GM19025 (cell line): ENCODE results near the gene TIPARP.
"Not testable (repeated sequence)": the region's sequence is repeated elsewhere in the genome, so short reads cannot be mapped to it uniquely, and the experiment has no call there.

ENCODE experiments used
- ATAC-seq: cut with Tn5 transposase; IDR thresholded peaks from one replicate; pipeline ENCODE4 v1.9.1; 2021; ENCODE audit warnings: mild to moderate bottlenecking, low read depth, moderate library complexity; ENCODE audit not compliant: unreplicated experiment

TIPARP gene

DNA sequence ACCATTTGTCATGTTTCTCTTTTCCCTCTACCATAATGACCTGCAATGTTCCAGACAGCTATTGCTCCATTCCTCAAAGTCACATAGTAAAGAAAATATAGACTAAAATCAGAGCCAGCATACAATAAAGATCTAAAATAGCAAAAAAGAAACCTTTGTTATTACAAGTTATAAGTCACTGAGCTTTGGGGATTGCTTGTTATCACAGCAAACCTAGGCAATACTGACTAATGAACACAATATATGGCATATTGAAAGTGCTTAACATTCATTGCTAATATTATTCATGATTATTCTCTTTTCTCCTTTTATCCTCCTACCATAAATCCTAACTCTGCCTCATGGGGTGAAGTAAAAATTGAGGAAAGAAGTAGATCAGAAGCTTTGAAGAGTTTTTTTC lies 27.4 kb upstream of the TIPARP start:
- no peak for ATAC-seq

GRCh38 chr3:156648086-156648485 lies 26.3 kb upstream of the TIPARP start:
- no peak for ATAC-seq

DNA sequence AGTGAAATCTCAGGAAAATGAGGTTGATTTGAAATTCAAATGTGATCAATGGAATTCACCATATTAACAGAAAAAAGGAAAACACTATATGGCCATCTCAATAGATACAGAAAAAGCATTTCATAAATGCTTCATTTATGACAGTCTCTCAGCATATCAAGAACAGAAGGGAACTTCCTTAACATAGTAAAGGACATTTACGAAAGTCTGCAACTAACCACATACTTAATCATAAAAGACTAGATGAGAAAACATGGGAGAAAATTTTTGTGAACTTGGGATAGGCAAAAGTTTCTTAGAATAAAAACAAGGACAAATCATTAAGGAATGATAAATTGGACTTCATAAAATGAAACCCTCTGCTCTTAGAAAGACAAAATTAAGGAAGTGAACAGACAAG lies 24.7 kb upstream of the TIPARP start:
- ATAC-seq, result no peak

- ATAC-seq, result not testable (repeated sequence)
Measured at GRCh38 chr3:156652661-156653060, 21.7 kb upstream of the TIPARP start.

DNA sequence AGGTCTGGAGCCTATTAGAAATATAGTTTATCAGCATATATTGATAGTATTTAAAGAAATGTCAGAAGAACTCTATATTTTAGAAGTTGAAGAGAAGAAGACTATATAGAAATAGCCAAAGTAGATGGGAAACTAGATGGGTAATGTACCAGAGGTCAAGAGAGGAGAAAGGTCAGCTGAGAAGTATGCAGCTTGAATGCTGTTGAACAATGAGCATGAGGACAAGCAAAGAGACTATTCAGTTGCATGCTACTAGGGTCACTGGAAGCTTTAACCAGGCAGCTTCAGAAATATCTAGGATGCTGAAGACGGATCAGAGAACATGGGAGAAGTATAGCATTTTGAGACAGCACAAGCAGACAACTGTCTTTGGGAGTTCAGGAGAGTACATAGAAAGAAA lies 19.6 kb upstream of the TIPARP start:
- ATAC-seq, result no peak

- peak; percentile 69 for ATAC-seq
Measured at GRCh38 chr3:156655819-156656550, 18.4 kb upstream of the TIPARP start.

GRCh38 chr3:156657440-156657839 lies 16.9 kb upstream of the TIPARP start:
- no peak for ATAC-seq

DNA sequence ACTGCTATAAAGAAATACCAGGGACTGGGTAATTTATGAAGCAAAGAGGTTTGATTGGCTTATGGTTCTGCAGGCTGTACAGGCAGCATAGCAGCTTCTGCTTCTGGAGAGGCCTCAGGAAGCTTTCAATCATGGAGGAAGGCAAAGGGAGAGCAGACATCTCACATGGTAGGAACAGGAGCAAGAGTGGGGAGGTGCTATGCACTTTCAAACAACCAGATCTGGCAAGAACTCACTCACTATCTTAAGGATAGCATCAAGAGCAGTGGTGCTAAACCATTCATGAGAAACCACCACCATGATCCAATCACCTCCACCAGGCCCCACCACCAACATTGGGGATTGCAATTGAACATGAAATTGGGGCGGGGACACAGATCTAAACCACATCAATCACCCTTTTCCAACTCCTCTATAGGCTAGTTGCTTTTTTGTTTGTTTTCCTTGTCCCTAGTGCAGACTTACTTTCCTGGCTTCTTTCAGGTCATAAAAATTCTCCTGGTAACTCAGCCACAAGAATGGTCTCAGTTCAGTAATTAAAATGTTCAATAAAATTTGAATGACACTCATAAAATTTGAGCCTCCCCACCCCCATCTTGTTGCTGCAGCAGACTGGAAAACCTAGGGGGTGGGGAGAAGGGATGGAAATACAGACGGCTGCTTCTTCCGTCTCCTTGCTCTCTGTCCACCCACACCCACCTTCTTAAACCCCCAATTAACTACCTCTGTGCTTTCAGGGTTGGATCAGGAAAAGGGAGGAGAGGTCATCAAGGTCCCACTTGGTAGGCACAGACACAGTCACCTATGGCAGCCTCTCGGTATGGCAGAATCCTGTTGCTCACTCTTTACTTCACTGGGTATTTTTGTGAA lies 16.3 kb upstream of the TIPARP start:
- no peak for ATAC-seq

DNA sequence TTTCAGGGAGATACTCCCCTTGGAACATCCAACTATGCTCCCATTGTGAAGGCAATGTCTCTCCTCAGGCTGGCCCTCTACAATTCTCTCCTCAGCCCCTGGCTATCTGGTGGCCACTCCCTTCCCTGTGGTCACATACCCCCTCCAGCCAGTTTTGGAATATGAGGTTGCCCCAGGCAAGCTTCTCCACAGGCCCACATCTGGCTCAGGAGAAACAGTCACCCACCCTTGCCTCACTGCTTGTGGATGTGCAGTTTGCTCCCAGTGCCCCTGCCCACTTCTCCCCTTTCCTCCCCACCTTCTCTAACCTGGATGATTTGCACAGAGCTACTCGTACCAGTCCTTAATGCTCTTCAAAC lies 15.7 kb upstream of the TIPARP start:
- no peak for ATAC-seq

DNA sequence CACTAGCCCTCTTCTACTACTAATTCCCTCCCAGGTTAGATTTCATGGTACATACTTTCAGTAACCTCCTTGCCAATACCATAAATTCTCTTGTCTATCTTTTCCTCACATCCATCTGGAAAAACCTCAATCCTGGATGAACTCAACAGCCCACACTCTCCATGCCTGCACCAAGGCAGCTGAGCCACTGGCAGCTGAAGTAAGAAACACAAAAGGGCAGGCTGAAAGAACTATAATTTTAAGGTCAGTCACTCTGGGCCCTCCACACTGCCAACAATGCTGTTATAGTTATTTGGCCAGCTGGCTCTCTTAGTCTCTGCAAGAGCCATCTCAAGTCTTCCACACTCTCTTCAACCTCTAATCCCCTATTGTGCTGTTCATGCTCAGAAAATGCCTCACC lies 15.1 kb upstream of the TIPARP start:
- ATAC-seq, result no peak

- ATAC-seq, result no peak
Measured at GRCh38 chr3:156661155-156661554, 13.2 kb upstream of the TIPARP start.

DNA sequence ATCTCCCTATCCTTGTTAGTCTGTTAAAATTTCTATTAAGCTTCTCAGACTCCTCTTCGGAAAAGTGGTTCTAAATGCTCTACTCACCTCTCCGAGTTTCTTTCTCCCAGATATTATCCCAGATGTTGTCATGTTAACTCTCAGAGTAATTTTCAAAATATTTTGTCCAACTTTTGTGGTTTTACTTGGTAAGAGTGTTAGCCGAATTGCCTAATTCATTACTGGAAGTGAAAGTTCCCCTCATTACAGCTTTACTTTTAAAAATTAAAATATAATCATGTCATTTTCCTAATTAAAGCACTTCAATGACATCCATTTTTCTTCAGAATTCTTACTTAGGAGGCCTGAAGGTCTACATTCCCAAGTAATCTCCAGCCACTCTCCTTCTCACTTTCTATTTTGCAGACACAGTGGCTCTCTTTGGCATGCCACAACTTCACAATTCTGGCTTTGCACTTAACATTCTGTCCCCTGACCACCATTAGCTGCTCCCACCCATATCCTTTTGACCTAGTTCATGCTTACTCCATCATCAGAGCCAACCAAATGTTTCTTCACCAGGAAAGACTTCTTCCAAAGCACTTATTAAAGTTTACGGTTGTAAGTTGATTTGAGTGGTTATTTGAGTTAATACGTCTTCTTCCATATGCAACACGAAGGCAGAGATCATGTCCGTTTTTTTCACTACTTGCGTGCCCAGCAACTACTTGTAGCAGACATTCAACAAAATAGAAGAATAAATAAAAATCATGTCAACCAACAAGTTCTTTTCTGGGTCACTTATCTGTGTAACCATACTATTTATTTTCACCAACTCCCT lies 10.2 kb upstream of the TIPARP start:
- ATAC-seq, result no peak

- peak; percentile 75 for ATAC-seq
Measured at GRCh38 chr3:156664831-156665178, 9.6 kb upstream of the TIPARP start.

- no peak for ATAC-seq
Measured at GRCh38 chr3:156665291-156665690, 9.1 kb upstream of the TIPARP start.

GRCh38 chr3:156666073-156666472 lies 8.3 kb upstream of the TIPARP start:
- ATAC-seq, result no peak

- ATAC-seq, result no peak
Measured at GRCh38 chr3:156668073-156668763, 6.2 kb upstream of the TIPARP start.

DNA sequence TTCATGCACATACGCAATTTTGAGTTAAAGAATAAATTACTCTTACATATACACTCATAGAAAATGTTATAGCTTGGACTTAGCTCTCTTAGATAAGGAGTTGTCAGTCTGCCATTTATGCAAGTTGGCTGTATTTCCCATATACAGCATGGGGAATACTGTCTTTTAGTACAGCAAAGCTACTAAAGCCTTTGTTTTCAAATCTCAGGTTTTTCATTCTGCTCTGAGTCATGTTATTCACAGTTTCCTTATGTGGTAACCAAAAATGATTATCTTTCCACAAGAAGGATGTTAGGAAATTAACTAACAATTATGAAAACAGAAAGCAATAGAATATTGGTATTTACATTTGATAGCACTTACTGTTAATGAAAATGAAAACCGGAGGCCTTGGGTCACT lies 4.3 kb upstream of the TIPARP start:
- no peak for ATAC-seq

DNA sequence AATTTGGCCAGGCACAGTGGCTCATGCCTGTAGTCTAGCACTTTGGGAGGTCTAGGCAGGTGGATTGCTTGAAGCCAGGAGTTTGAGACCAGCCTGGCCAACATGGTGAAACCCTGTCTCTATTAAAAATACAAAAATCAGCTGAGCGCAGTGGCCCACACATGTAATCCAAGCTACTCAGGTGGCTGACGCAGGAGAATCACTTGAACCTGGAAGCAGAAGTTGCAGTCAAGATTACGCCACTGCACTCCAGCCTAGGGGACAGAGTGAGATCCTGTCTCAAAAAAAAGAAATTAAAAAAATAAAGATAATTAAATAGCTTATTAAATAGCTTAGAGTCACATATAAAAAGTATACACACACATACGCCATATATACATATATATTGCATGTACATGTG lies 3.7 kb upstream of the TIPARP start:
- ATAC-seq, result no peak

DNA sequence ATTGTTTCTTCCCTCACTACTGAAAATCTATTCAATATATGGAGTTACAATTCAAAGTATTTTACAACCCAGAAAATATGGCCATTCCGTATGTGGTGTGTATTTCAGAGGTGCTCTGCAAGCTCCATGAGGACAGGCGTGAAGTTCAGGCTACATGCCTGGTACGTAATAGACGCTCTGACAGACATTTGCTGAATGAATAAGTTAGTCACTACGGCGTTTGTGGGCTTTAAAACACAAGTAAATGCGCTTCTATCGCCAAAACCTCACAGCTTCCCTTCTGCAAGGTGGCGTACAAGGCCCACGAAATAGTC lies 701 bp upstream of the TIPARP start:
- ATAC-seq, result no peak

- ATAC-seq, result no peak
Measured at GRCh38 chr3:156674911-156675829, 780 bp downstream of the TIPARP start.
